DND-41 (cell line): ENCODE data around the gene FBP1.
"Not testable (repeated sequence)": the region's sequence is repeated elsewhere in the genome, so short reads cannot be mapped to it uniquely, and the experiment has no call there.

Experiments used
- ATAC-seq: fragments of 200-7000 bp; cut with Tn5 transposase; 3 replicates; pipeline ENCODE4 v1.9.1; 2021; ENCODE audit warnings: low read depth; ENCODE audit not compliant: insufficient read depth
- DNase-seq: peaks from one replicate; pipeline ENCODE4 v3.0.0-alpha.2; 2020
- H2AFZ ChIP-seq: 2 replicates; pipeline ENCODE4 v1.6.0; 2012; ENCODE audit warnings: low read depth, low read length
- H3K27ac ChIP-seq: 2 replicates; pipeline ENCODE4 v1.5.1; 2012; ENCODE audit warnings: low read length, inconsistent platforms
- H3K27me3 ChIP-seq: fragments of 200-600 bp; sonication (generic); 2 replicates; pipeline ENCODE4 v1.6.0; 2012; ENCODE audit warnings: low read length, mild to moderate bottlenecking, inconsistent platforms; ENCODE audit not compliant: insufficient read depth, poor library complexity
- H3K36me3 ChIP-seq: 2 replicates; pipeline ENCODE4 v1.5.1; 2012; ENCODE audit warnings: low read length, inconsistent platforms; ENCODE audit not compliant: insufficient read depth
- H3K4me1 ChIP-seq: 2 replicates; pipeline ENCODE4 v1.5.1; 2012; ENCODE audit warnings: mild to moderate bottlenecking, low read length; ENCODE audit not compliant: insufficient read depth
- H3K4me2 ChIP-seq: 2 replicates; pipeline ENCODE4 v1.6.0; 2012; ENCODE audit warnings: mild to moderate bottlenecking, moderate library complexity, low read length, inconsistent platforms; ENCODE audit not compliant: insufficient read depth
- H3K4me3 ChIP-seq, 2 experiments: fragments of 200-600 bp in 1 of 2; shearing (Covaris generic) in 1 of 2; 2 replicates each; pipeline ENCODE4 v1.5.1; 2012 to 2016; ENCODE audit warnings: inconsistent platforms in 2 of 2, low read length in 2 of 2, mild to moderate bottlenecking in 2 of 2, low read depth in 1 of 2, moderate library complexity in 1 of 2
- H3K79me2 ChIP-seq: 2 replicates; pipeline ENCODE4 v1.6.0; 2012; ENCODE audit warnings: low read length, inconsistent platforms; ENCODE audit not compliant: insufficient read depth
- H3K9ac ChIP-seq: 2 replicates; pipeline ENCODE4 v1.6.0; 2012; ENCODE audit warnings: low read depth, mild to moderate bottlenecking, inconsistent platforms, low read length, moderate library complexity
- H3K9me3 ChIP-seq: 2 replicates; pipeline ENCODE4 v1.5.1; 2012; ENCODE audit warnings: low read length, moderate library complexity, mild to moderate bottlenecking, inconsistent platforms; ENCODE audit not compliant: insufficient read depth, severe bottlenecking
- H4K20me1 ChIP-seq: 2 replicates; pipeline ENCODE4 v1.6.0; 2012; ENCODE audit warnings: low read length; ENCODE audit not compliant: insufficient read depth
- EZH2 ChIP-seq: IDR thresholded peaks from 3 replicates; pipeline ENCODE4 v1.6.1; 2012; ENCODE audit warnings: borderline replicate concordance, low read depth, mild to moderate bottlenecking, moderate library complexity, low read length, inconsistent platforms; ENCODE audit not compliant: severe bottlenecking
- TF ChIP-seq, protein P1 (sequence below): IDR thresholded peaks from 2 replicates; pipeline ENCODE4 v1.5.1; 2012; ENCODE audit warnings: borderline replicate concordance, low read length, moderate library complexity, mild to moderate bottlenecking; ENCODE audit not compliant: poor library complexity, severe bottlenecking; ENCODE audit errors: extremely low read depth

The FBP1 gene

GRCh38 chr9:94568250-94568889 lies 70.9 kb downstream of the FBP1 start:
- ATAC-seq (no peak), DNase-seq (no peak)
- Histone ChIP-seq H3K4me1 (no peaks in the 10 kb centered on the region), H3K27ac (no peak overlapping the region), H2AFZ (no peak overlapping the region), H3K36me3 (no peaks in the 10 kb centered on the region), H4K20me1 (no peaks in the 10 kb centered on the region), H3K27me3 (no peaks in the 10 kb centered on the region), H3K79me2 (no peaks in the 10 kb centered on the region), H3K4me2 (no peak overlapping the region), H3K9ac (no peak overlapping the region), H3K4me3 (no peak overlapping the region), H3K9me3 (no peaks in the 10 kb centered on the region)
- TF ChIP-seq, protein P1, sequence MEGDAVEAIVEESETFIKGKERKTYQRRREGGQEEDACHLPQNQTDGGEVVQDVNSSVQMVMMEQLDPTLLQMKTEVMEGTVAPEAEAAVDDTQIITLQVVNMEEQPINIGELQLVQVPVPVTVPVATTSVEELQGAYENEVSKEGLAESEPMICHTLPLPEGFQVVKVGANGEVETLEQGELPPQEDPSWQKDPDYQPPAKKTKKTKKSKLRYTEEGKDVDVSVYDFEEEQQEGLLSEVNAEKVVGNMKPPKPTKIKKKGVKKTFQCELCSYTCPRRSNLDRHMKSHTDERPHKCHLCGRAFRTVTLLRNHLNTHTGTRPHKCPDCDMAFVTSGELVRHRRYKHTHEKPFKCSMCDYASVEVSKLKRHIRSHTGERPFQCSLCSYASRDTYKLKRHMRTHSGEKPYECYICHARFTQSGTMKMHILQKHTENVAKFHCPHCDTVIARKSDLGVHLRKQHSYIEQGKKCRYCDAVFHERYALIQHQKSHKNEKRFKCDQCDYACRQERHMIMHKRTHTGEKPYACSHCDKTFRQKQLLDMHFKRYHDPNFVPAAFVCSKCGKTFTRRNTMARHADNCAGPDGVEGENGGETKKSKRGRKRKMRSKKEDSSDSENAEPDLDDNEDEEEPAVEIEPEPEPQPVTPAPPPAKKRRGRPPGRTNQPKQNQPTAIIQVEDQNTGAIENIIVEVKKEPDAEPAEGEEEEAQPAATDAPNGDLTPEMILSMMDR: no peak
- no peak for TF ChIP-seq EZH2

- H3K79me2 ChIP-seq: no peaks in the 10 kb centered on the region
- ATAC-seq (no peak), DNase-seq (no peak)
- no peaks in the 10 kb centered on the region for H3K36me3 ChIP-seq
- no peak overlapping the region for H3K27ac ChIP-seq
- H3K27me3 ChIP-seq: no peaks in the 10 kb centered on the region
- no peaks in the 10 kb centered on the region for H3K9me3 ChIP-seq
- no peak overlapping the region for H3K4me2 ChIP-seq
- H4K20me1 ChIP-seq: no peaks in the 10 kb centered on the region
- H3K4me1 ChIP-seq: no peaks in the 10 kb centered on the region
- no peak overlapping the region for H3K9ac ChIP-seq
- no peak for TF ChIP-seq EZH2
- TF ChIP-seq, protein P1: no peak
- H3K4me3 ChIP-seq: no peak overlapping the region
- H2AFZ ChIP-seq: no peak overlapping the region
Observed at GRCh38 chr9:94567271-94567670, 72.0 kb downstream of the FBP1 start.

DNA sequence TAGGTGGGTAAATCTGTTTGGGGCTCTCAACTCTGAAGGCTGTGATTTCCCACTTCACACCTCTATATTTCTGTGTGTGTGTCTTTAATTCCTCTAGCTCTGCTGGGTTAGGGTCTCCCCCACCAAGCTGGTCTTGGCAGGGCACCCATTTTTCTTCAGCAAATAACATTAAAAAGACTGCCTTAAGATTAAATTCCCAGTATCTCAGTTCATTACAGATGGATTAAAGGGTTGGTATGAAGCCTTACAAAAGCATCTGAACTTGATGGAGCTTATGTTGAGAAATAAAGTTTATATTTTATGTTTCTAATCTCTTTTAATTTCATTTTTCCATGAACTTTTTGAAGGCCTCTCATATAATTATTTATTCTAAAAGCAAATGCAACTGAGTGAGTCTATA lies 72.8 kb downstream of the FBP1 start:
- Histone ChIP-seq H2AFZ (no peak overlapping the region), H4K20me1 (no peaks in the 10 kb centered on the region), H3K4me1 (no peaks in the 10 kb centered on the region), H3K27ac (no peak overlapping the region), H3K4me3 (no peak overlapping the region), H3K79me2 (no peaks in the 10 kb centered on the region), H3K9ac (no peak overlapping the region), H3K9me3 (no peaks in the 10 kb centered on the region), H3K36me3 (no peaks in the 10 kb centered on the region), H3K4me2 (no peak overlapping the region), H3K27me3 (no peaks in the 10 kb centered on the region)
- ATAC-seq: no peak
- TF ChIP-seq, protein P1: no peak
- TF ChIP-seq EZH2: no peak
- DNase-seq: no peak

DNA sequence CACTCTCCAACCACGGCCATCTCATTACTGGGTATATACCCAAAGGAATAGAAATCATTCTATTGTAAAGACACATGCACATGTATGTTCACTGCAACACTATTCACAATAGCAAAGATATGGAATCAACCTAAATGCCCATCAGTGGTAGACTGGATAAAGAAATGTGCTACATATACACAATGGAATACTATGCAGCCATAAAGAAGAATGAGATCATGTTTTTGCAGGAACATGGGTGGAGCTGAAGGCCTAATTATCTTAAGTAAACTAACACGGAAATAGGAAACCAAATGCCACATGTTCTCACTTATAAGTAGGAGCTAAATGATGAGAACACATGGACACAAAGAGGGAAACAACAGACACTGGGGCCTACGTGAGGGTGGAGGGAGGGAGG lies 75.0 kb downstream of the FBP1 start:
- not testable (repeated sequence) for H3K79me2 ChIP-seq, H3K4me1 ChIP-seq, H3K9me3 ChIP-seq, H3K27ac ChIP-seq, H2AFZ ChIP-seq, H3K36me3 ChIP-seq, H3K9ac ChIP-seq, H3K4me3 ChIP-seq, H4K20me1 ChIP-seq, ATAC-seq, DNase-seq, H3K27me3 ChIP-seq, H3K4me2 ChIP-seq
